ENCODE data around the gene PSRC1.
A peak's percentile ranks its signal among the peaks of the same experiment; 100 is the strongest.

- no peak for TF ChIP-seq CREB1 (CRISPR knock-in tag; IDR thresholded peaks at IDR 0.05; ENCODE audit: low read depth)
- peak in 1 of 2 experiments; percentile 16; a peak in 1 of 4 replicates for TF ChIP-seq CTCF (conservative IDR thresholded peaks at IDR 0.05; ENCODE audit: low read depth in 2 of 2)
- no peak for TF ChIP-seq ZNF331 (CRISPR knock-in tag; IDR thresholded peaks at IDR 0.05; ENCODE audit: low read depth)
- no peak for TF ChIP-seq EZH2phosphoT487 (IDR thresholded peaks at IDR 0.05; ENCODE audit: unreplicated experiment)
- TF ChIP-seq REST (IDR thresholded peaks at IDR 0.05; ENCODE audit: unreplicated experiment), result no peak
- no peak for TF ChIP-seq EZH2 (IDR thresholded peaks at IDR 0.05; ENCODE audit: low read depth, unreplicated experiment)
- TF ChIP-seq JUNB (IDR thresholded peaks at IDR 0.05; ENCODE audit: unreplicated experiment), result no peak
- no peak for TF ChIP-seq ETS1 (IDR thresholded peaks at IDR 0.05)
- TF ChIP-seq POLR2AphosphoS5 (IDR thresholded peaks at IDR 0.05; ENCODE audit: low read depth), result no peak
Measured at GRCh38 chr1:109282497-109282951, 421 bp downstream of the PSRC1 start.

All from GM23338 (cell line).